Mesothelial cell of epicardium (in vitro differentiated cells): Measurements from ENCODE around the gene GABRA4. TPM values are rescaled to one million over a fixed set of nuclear protein-coding genes. Genes with fewer than 3 reads are reported as not detected.

Source experiments
- DNase-seq, 2 experiments: peaks; one replicate each; pipeline ENCODE4 v3.0.0; 2021; ENCODE audit warnings: low spot score in 2 of 2; ENCODE audit not compliant: unreplicated experiment in 2 of 2
- H3K27ac Mint-ChIP-seq: 2 replicates; pipeline ENCODE4 v1.8.0; 2021; ENCODE audit warnings: mixed read lengths
- H3K27me3 Mint-ChIP-seq: 2 replicates; pipeline ENCODE4 v1.8.0; 2021; ENCODE audit warnings: low read depth, mixed read lengths
- H3K36me3 Mint-ChIP-seq: 2 replicates; pipeline ENCODE4 v1.8.0; 2021; ENCODE audit warnings: mixed read lengths
- H3K4me1 Mint-ChIP-seq: 2 replicates; pipeline ENCODE4 v1.8.0; 2021; ENCODE audit warnings: mixed read lengths
- H3K4me3 Mint-ChIP-seq: 2 replicates; pipeline ENCODE4 v1.8.0; 2021; ENCODE audit warnings: mild to moderate bottlenecking, moderate library complexity, mixed read lengths
- H3K9me3 Mint-ChIP-seq: 2 replicates; pipeline ENCODE4 v1.8.0; 2021; ENCODE audit warnings: mixed read lengths
- total RNA-seq: library from RNA; stranded (reverse); gene quantifications from 3 replicates; pipeline ENCODE4 v1.2.1, GENCODE V29; 2021
- TF ChIP-seq, protein P1 (sequence below): fragments of 200-600 bp; sonication (generic); IDR thresholded peaks from one replicate; pipeline ENCODE4 v1.5.0; 2021; ENCODE audit warnings: antibody characterized with exemption; ENCODE audit not compliant: unreplicated experiment

The GABRA4 gene
- total RNA-seq, 1 donor from 2014 or later, result not detected

DNA sequence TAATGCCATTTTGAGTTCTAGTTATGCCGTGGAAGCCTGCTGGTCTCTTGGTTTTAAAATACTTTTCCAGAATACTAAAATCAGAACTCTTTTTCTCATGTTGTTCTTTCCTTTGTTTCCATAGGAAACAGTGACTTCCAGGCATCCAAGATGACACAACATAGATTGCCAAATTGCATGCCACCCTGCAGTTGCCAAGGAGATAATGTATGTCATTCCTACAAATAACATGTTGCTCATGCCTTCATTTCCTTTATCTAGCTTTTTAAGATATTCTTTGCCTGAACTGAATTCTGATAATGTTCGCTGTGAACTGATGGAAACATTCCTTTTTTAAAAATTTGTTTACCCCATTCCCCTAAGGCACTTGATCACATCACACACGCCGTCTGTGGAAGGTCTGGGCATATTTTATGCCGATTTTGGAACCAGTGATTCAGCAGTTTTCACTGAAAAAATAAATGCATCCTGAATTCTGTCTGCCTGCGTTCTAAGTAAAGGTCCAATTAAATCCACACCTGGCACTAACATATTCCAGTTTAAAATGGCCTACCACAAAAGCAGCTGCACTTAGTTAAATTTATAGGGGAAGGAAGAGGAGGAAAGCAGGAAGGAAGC lies 46.4 kb downstream of the GABRA4 start:
- Mint-ChIP-seq H3K27me3 (peaks cover 1% of the 10 kb centered on the region), H3K27ac (no peak overlapping the region), H3K4me3 (no peak overlapping the region), H3K36me3 (no peaks in the 10 kb centered on the region), H3K9me3 (peaks cover 4% of the 10 kb centered on the region), H3K4me1 (peaks cover 2% of the 10 kb centered on the region)
- TF ChIP-seq, protein P1, sequence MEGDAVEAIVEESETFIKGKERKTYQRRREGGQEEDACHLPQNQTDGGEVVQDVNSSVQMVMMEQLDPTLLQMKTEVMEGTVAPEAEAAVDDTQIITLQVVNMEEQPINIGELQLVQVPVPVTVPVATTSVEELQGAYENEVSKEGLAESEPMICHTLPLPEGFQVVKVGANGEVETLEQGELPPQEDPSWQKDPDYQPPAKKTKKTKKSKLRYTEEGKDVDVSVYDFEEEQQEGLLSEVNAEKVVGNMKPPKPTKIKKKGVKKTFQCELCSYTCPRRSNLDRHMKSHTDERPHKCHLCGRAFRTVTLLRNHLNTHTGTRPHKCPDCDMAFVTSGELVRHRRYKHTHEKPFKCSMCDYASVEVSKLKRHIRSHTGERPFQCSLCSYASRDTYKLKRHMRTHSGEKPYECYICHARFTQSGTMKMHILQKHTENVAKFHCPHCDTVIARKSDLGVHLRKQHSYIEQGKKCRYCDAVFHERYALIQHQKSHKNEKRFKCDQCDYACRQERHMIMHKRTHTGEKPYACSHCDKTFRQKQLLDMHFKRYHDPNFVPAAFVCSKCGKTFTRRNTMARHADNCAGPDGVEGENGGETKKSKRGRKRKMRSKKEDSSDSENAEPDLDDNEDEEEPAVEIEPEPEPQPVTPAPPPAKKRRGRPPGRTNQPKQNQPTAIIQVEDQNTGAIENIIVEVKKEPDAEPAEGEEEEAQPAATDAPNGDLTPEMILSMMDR, result no peak
- no peak for DNase-seq

GRCh38 chr4:46945062-46945461 lies 48.3 kb downstream of the GABRA4 start:
- Mint-ChIP-seq H3K9me3 (peaks cover 4% of the 10 kb centered on the region), H3K4me3 (no peak overlapping the region), H3K4me1 (peaks cover 2% of the 10 kb centered on the region), H3K27ac (no peak overlapping the region), H3K36me3 (no peaks in the 10 kb centered on the region), H3K27me3 (peaks cover 1% of the 10 kb centered on the region)
- TF ChIP-seq, protein P1, result no peak
- no peak for DNase-seq

DNA sequence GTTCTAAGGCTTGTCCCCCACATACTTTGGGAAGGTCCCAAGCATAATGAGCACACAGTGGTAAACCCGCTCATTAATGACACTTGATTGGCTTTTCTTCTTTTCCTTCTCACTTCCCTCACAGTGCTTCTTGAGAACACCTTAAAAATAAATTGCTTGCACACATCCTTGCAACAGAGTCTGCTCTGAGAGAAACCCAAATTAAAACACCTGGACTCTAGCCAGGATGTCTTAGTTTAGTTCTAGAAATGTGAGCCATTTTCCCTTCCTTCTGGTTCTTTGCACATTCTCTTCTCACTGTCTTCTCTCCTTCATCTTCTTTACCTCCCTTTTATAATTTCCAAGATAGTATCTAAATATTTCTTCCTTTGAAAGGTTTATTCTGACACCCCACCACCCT lies 49.0 kb downstream of the GABRA4 start:
- TF ChIP-seq, protein P1, result no peak
- Mint-ChIP-seq H3K4me3 (no peak overlapping the region), H3K27me3 (peaks cover 1% of the 10 kb centered on the region), H3K27ac (no peak overlapping the region), H3K9me3 (peaks cover 4% of the 10 kb centered on the region), H3K36me3 (no peaks in the 10 kb centered on the region), H3K4me1 (peaks cover 2% of the 10 kb centered on the region)
- DNase-seq, result no peak

DNA sequence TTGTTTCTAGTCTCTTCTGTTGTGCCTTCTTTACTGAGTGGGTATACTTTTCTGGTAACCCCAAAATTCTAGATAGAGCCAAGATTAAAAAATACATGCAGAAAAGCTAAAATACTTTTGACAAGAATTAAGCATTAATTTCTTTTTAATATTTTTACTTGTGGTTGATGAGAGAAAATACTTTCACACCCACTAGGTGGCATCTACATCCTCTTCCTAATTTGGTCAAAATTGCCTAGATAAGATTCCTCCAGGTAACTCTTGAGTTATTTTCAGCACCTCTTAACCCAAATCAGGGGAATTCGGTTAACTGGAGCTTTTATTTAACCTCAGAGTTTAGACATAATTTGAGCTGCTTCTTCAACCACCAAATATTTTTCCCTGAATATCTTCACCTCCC lies 55.9 kb downstream of the GABRA4 start:
- no peaks in the 10 kb centered on the region for H3K9me3 Mint-ChIP-seq
- peaks cover 2% of the 10 kb centered on the region for H3K27me3 Mint-ChIP-seq
- no peaks in the 10 kb centered on the region for H3K4me1 Mint-ChIP-seq
- H3K36me3 Mint-ChIP-seq, result no peaks in the 10 kb centered on the region
- H3K27ac Mint-ChIP-seq, result no peak overlapping the region
- no peak for DNase-seq
- H3K4me3 Mint-ChIP-seq, result no peak overlapping the region
- TF ChIP-seq, protein P1, result peak; percentile 21

GRCh38 chr4:46934726-46935125 lies 58.7 kb downstream of the GABRA4 start:
- H3K4me3 Mint-ChIP-seq, result no peak overlapping the region
- DNase-seq, result no peak
- TF ChIP-seq, protein P1, result no peak
- no peaks in the 10 kb centered on the region for H3K4me1 Mint-ChIP-seq
- no peaks in the 10 kb centered on the region for H3K9me3 Mint-ChIP-seq
- H3K27ac Mint-ChIP-seq, result no peak overlapping the region
- peaks cover 8% of the 10 kb centered on the region for H3K27me3 Mint-ChIP-seq
- no peaks in the 10 kb centered on the region for H3K36me3 Mint-ChIP-seq

DNA sequence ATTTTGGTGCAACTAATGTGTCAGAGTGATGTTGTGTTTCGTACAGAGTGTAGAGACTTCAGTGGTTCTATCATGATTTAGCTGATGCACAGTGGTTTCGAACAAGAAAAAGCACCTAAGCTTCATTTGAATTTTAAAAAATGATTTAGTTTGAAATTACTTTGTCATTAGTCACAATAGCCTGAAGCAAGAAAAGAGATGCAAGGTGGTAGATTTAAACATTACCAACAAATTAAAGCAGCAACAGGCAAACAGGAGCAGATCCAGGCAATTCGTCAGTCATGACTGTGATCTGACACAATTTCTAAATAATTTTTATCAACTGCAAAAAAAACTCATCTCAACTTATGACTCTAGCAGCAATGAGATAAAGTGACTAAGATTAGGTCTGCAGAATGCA lies 59.7 kb downstream of the GABRA4 start:
- Mint-ChIP-seq H3K27me3 (peaks cover 8% of the 10 kb centered on the region), H3K4me1 (no peaks in the 10 kb centered on the region), H3K27ac (no peak overlapping the region), H3K9me3 (no peaks in the 10 kb centered on the region), H3K4me3 (no peak overlapping the region), H3K36me3 (no peaks in the 10 kb centered on the region)
- TF ChIP-seq, protein P1, result no peak
- no peak for DNase-seq
